HuH-7.5 (cell line): ENCODE results near the gene CXorf58.
"Not testable (repeated sequence)": the region's sequence is repeated elsewhere in the genome, so short reads cannot be mapped to it uniquely, and the experiment has no call there.

Experiments used
- DNase-seq: peaks from one replicate; pipeline ENCODE4 v3.0.0; 2011; ENCODE audit warnings: low spot score

Gene CXorf58

GRCh38 chrX:23907498-23908218, at the start of gene CXorf58, which contains the start of gene APOO:
TSS of gene CXorf58 (plus strand) at chrX:23908006. CDS start at chrX:23910303, 2,297 bp downstream.
TSS of gene APOO (minus strand) at chrX:23907938. CDS start at chrX:23907702, 236 bp downstream.
- DNase-seq: peak; percentile 61

DNA sequence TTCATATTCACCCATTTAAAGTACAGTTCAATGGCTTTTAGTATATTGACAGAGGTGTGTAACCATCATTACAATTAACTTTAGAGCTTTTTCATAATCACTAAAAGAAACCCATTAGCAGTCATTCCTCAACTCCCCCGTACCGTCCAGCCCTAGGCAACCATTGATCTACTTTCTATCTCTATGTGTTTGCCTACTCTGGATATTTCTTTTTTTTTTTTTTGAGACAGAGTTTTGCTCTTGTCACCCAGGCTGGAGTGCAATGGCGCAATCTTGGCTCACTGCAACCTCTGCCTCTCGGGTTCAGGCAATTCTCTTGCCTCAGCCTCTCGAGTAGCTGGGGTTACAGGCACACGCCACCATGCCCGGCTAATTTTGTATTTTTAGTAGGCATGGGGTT, 48.6 kb upstream of the CXorf58 start:
- DNase-seq: not testable (repeated sequence)

DNA sequence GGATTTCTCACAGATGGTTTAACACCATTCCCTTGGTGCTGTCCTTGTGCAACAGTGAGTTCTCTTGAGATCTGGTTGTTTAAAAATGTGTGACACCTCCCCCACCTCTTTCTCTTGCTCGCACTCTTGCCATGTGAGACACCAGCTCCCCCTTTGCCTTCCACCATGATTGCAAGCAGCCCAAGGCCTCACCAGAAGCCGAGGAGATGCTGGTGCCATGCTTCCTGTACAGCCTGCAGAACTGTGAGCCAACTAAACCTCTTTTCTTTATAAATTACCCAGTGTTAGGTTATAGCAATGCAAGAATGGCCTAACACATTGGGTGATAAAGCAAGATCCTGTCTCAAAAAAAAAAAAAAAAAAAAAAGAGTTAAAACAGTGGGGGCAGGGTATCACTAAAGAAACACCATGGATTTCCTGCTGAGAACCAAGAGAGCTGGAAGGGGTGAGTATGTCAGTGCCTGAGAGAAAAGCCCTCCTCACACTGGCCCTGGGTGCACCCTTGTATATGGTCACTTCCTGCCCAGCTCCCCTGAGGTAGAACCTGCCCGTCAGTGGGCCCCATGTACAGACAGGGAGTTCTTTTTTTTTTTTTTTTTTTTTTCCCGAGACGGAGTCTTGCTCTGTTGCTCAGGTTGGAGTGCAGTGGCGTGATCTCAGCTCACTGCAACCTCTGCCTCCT, 46.5 kb upstream of the CXorf58 start:
- DNase-seq: no peak

GRCh38 chrX:23861952-23862351, 45.9 kb upstream of the CXorf58 start:
- DNase-seq: not testable (repeated sequence)

- DNase-seq: no peak
Observed at GRCh38 chrX:23864742-23865326, 43.0 kb upstream of the CXorf58 start.

DNA sequence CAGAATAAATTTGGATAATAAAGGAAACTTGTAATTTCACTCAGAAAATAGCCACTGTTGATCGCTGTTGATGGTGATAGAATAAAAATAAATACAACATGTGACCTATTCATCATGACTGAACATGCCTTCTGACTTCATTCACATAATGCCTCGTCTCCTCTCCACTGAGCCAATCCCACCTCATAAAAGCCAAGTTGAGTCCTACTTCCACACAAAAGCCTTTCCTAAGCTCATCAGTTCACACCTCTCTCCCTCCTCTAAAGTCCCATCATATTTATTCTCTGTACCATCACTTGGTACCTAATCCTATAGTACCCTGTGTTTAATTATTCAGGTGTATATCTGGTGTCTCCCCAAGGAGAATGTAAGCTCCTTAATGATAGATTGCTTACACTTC, 37.8 kb upstream of the CXorf58 start:
- DNase-seq: no peak

DNA sequence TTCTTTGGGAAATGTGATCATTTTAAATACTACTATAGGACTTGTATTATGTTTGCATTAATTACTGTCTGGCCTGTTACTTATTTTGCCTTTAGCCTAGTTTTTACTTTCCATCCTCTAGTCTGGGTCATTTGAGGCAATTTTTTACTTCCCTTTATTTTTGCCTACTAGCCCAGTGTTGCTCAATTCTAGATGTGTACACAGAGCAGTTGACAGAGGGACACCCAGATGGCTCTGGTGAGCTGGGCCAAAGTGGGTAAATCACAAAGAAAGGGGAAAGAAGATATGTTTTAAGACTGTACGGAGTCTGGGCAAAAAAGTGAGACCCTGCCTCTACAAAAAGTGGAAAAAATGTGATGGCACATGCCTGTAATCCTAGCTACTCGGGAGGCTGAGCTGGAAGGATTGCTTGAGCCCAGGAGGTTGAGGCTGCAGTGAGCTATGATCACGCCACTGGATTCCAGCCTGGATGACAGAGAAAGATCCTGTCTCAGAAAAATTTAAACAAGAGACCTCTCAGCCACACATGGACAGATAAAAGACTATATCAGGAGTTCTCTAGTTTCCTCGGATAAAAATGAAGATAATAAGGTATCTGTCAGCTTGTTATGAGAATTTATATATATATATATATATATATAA, 35.8 kb upstream of the CXorf58 start:
- no peak for DNase-seq

GRCh38 chrX:23879380-23880090, 28.3 kb upstream of the CXorf58 start:
- no peak for DNase-seq

DNA sequence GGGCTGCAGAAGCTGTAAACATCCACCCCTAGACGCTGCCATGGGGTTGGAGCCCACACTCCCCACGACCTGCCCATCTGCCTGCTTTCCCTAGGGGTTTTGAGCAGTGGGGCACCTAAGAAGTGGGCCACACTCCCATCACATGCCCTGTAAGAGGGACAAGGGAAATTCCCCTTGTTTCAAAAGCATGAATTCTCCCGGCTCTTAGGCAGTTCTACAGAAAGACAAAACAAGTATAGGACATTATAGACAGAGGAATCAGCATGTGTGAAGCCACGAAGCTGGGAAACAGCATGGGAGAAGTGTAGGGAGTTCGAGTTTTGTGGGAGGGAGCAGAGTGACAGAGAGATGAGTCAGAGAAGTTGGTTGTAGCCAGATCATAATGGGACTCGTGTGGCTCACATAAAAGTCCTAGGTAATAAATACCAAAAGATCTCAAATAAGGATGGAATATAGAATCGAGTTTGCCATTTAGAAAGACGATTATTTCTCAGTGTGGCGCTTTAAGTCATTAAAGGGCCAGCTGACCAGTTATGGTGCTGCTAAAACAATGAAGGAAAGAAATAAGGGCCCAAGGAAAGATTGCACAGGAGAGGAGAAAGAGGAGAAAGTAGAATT, 24.0 kb upstream of the CXorf58 start:
- DNase-seq: no peak

DNA sequence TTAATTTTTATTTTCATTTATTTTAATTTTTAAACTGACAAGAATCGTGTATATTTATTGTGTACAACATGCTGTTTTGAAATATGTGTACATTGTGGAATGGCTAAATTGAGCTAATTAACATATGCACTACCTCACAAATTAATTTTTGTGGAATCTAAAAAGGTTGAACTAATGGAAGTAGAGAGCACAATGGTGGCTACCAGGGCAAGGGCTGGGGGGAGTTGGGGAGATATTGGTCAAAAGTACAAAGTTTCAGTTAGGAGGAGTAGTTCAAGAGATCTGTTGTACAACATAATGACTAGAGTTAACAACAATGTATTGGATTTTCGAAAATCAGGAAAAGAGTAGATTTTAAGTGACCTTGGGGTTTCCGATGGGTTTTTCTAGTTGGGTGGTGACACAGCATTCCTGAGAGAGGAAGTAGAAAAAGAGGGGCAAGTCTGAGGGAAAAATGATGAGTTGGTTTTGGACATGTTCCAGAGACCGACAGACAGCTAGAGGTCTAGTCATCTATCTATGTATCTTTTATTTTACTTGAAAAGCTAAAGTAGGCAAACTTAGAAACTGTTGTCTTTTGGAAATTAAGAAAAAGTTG, 23.3 kb upstream of the CXorf58 start:
- DNase-seq: no peak

GRCh38 chrX:23885803-23886202, 22.0 kb upstream of the CXorf58 start:
- DNase-seq: no peak

GRCh38 chrX:23887451-23887850, 20.4 kb upstream of the CXorf58 start:
- DNase-seq: no peak

- DNase-seq: no peak
Observed at GRCh38 chrX:23887918-23888317, 19.9 kb upstream of the CXorf58 start.

DNA sequence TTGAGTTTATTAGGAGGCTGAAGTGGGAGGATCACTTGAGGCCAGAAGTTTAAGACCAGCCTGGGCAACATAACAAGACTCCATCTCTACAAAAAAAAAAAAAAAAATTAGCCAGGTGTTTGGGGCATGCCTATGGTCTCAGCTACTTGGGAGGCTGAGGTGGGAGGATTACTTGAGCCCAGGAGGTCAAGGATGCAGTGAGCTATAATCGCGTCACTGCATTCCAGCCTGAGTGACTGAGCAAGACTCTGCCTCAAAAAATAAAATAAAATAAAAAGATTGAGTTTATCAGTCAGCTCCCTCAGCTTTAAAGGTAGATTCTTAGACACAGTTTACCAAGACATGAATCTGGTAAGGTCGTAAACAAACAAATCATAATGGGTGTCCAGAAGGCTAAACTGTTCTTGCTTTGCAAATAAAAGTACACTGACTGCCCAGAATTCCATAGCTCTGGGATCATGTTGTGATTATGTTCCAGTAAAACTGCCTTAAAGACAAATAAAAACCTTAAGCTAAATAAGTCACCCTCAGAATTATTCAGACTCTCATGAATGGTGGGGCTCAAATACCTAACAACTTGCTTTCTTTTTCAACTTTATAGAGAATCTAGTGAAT, 18.8 kb upstream of the CXorf58 start:
- no peak for DNase-seq

GRCh38 chrX:23890933-23891332, 16.9 kb upstream of the CXorf58 start:
- DNase-seq: no peak

DNA sequence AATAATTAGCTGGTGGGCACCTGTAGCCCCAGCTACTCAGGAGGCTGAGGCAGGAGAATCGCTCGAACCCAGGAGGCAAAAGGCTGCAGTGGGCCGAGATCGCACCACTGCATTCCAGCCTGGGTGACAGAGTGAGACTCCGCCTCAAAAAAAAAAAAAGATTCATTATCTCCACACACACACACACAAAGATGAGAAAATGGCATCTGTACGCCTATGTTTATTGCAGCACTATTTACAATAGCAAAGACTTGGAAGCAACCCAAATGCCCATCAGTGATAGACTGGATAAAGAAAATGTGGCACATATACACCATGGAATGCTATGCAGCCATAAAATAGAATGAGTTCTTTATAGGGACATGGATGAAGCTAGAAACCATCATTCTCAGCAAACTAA, 12.8 kb upstream of the CXorf58 start:
- DNase-seq: not testable (repeated sequence)

DNA sequence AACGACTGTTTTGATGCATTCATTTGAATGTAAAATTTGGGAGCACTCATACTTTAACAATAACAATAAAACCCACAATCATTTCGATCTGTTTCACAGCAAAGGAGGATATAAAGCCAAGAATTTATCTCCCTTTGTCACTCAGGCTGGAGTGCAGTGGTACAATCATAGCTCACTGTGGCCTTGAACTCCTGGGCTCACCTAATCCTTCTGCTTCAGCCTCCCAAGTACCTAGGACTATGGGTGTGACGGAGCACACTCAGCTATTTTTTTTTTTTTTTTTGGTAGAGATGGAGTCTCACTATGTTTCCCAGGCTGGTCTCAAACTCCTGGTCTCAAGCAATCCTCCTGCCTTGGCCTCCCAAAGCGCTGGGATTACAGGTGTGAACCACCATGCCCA, 11.3 kb upstream of the CXorf58 start:
- DNase-seq: not testable (repeated sequence)

DNA sequence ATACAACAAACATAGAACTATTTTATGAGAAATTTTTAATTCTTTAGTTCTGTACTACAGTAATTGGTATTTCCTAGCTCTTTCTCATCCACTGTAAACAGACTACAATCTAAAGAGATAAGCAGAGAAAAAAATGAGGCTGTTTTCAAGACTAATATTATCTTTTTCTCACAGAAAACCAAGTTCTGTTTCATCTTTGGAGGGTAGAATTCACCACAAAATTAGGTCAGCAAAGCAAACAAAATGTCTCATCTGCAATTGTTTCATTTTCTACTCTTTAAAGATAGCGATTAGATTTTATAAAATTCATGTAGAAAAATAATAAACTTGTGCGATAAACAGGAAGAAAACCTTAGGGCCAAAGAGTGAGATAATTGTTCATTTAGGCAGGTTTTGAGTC, 10.8 kb upstream of the CXorf58 start:
- DNase-seq: no peak

DNA sequence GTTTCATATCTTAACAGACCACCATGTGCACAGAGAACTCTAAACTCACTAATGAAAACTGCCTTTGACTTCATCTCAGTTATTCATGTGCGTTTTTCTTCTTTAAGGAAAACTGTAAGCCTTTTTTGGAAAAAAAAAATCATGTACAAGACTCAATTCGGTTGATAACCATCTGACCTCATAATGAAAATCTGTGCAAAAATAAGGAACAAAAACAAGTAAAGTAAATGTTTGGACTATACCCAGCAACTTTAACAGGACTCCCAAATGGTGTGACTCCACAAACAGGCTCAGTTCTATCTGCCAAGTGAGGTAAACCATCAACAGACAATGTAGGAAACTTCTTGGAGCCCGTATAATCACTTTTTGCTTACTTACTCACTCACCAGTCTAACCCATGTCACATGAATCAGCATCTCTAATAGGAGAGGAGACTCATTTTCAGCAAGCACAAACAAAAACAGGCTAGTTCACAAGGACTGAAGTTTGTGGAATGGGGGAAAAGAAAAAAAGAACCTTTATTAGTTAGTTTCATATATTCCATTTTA, 9.3 kb upstream of the CXorf58 start:
- no peak for DNase-seq

GRCh38 chrX:23900220-23900797, 7.5 kb upstream of the CXorf58 start:
- no peak for DNase-seq
